DOHH2 (cell line): ENCODE results near the gene TIGD3.

Experiments used
- H3F3A ChIP-seq: fragments of 200-600 bp; sonication (generic), shearing (Covaris generic); 2 replicates; pipeline ENCODE4 v1.6.0; 2016; ENCODE audit warnings: antibody characterized with exemption, mild to moderate bottlenecking; ENCODE audit not compliant: control insufficient read depth, insufficient read depth
- H3K27ac ChIP-seq: fragments of 200-600 bp; sonication (generic); 2 replicates; pipeline ENCODE4 v1.5.1; 2014; ENCODE audit warnings: low read depth, mild to moderate bottlenecking, low read length, moderate library complexity
- H3K27me3 ChIP-seq: fragments of 200-600 bp; sonication (generic); 2 replicates; pipeline ENCODE4 v1.6.1; 2014; ENCODE audit warnings: mild to moderate bottlenecking, low read length, mixed read lengths; ENCODE audit not compliant: control insufficient read depth
- H3K36me3 ChIP-seq: fragments of 200-600 bp; sonication (generic); 2 replicates; pipeline ENCODE4 v1.6.1; 2014; ENCODE audit warnings: mild to moderate bottlenecking, low read length, moderate library complexity, mixed read lengths; ENCODE audit not compliant: control insufficient read depth
- H3K4me1 ChIP-seq: fragments of 200-600 bp; sonication (generic); 2 replicates; pipeline ENCODE4 v1.6.1; 2014; ENCODE audit warnings: mild to moderate bottlenecking, low read length, mixed read lengths; ENCODE audit not compliant: control insufficient read depth
- H3K4me2 ChIP-seq: fragments of 200-600 bp; sonication (generic); 2 replicates; pipeline ENCODE4 v1.6.0; 2014; ENCODE audit warnings: mild to moderate bottlenecking, low read length, moderate library complexity
- H3K4me3 ChIP-seq: fragments of 200-600 bp; sonication (generic); 2 replicates; pipeline ENCODE4 v1.5.1; 2014; ENCODE audit warnings: mild to moderate bottlenecking, low read length, mixed read lengths
- H3K79me2 ChIP-seq: fragments of 200-600 bp; sonication (generic); 2 replicates; pipeline ENCODE4 v1.6.1; 2014; ENCODE audit warnings: mild to moderate bottlenecking, low read length, mixed read lengths; ENCODE audit not compliant: control insufficient read depth
- H3K9me2 ChIP-seq: fragments of 200-600 bp; sonication (generic); replicated peaks from 2 replicates; pipeline ENCODE4 v1.6.1; 2014; ENCODE audit warnings: mild to moderate bottlenecking, low read length, mixed read lengths; ENCODE audit not compliant: control insufficient read depth
- H3K9me3 ChIP-seq: fragments of 200-600 bp; sonication (generic); 2 replicates; pipeline ENCODE4 v1.6.1; 2014; ENCODE audit warnings: antibody characterized with exemption, low read length, mixed read lengths; ENCODE audit not compliant: control insufficient read depth, insufficient read depth
- H4K20me1 ChIP-seq: fragments of 200-600 bp; sonication (generic); 2 replicates; pipeline ENCODE4 v1.6.0; 2014; ENCODE audit warnings: low read depth, mild to moderate bottlenecking, antibody characterized with exemption, low read length, moderate library complexity; ENCODE audit not compliant: control insufficient read depth, insufficient read depth
- CTCF ChIP-seq: fragments of 200-600 bp; sonication (generic); IDR thresholded peaks from one replicate; pipeline ENCODE4 v1.5.1; 2014; ENCODE audit warnings: antibody characterized with exemption, mild to moderate bottlenecking, low read depth, low read length; ENCODE audit not compliant: poor library complexity, severe bottlenecking
- EZH2phosphoT487 ChIP-seq: fragments of 200-600 bp; sonication (generic); IDR thresholded peaks from 2 replicates; pipeline ENCODE4 v1.6.1; 2017; ENCODE audit warnings: borderline replicate concordance, mild to moderate bottlenecking, antibody characterized with exemption, low read length, moderate library complexity, mixed read lengths

TIGD3 gene

GRCh38 chr11:65340226-65340625 is 14.3 kb upstream of the TIGD3 start:
- peaks cover 8% of the 10 kb centered on the region; the same call in 1 of the 2 replicates for H4K20me1 ChIP-seq
- H3K9me2 ChIP-seq, result no peaks in the 10 kb centered on the region
- H3K4me2 ChIP-seq, result no peak overlapping the region
- H3K36me3 ChIP-seq, result peaks cover 80% of the 10 kb centered on the region
- no peaks in the 10 kb centered on the region for H3K9me3 ChIP-seq
- H3F3A ChIP-seq, result no peaks in the 10 kb centered on the region
- peaks cover 52% of the 10 kb centered on the region for H3K79me2 ChIP-seq
- H3K4me3 ChIP-seq, result no peak overlapping the region
- TF ChIP-seq CTCF, result no peak
- TF ChIP-seq EZH2phosphoT487, result no peak
- no peaks in the 10 kb centered on the region for H3K27me3 ChIP-seq
- peaks cover 4% of the 10 kb centered on the region for H3K4me1 ChIP-seq
- H3K27ac ChIP-seq, result no peak overlapping the region

DNA sequence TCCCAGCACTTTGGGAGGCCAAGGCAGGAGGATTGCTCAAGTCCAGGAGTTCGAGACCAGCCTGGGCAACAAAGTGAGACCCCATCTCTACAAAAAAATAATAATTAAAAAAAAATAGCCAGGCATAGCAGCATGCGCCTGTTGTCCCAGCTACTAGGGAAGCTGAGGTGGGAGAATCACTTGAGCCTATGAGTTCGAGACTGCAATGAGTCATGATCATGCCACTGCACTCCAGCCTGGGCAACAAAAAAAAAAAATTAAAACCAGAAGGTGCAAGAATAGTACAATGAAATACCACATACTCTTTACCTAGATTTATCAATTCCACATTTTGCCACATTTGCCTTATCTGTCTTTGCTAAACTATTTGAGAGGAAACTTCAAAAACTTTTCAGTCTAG is 12.7 kb upstream of the TIGD3 start:
- Histone ChIP-seq H3K4me1 (no peaks in the 10 kb centered on the region), H3K27ac (no peak overlapping the region), H3K36me3 (peaks cover 83% of the 10 kb centered on the region), H3K4me2 (no peak overlapping the region), H3K9me2 (no peaks in the 10 kb centered on the region), H3K27me3 (no peaks in the 10 kb centered on the region), H3K9me3 (no peaks in the 10 kb centered on the region), H3K79me2 (peaks cover 36% of the 10 kb centered on the region), H3F3A (no peaks in the 10 kb centered on the region), H4K20me1 (no peaks in the 10 kb centered on the region), H3K4me3 (no peak overlapping the region)
- no peak for TF ChIP-seq CTCF
- TF ChIP-seq EZH2phosphoT487, result no peak

DNA sequence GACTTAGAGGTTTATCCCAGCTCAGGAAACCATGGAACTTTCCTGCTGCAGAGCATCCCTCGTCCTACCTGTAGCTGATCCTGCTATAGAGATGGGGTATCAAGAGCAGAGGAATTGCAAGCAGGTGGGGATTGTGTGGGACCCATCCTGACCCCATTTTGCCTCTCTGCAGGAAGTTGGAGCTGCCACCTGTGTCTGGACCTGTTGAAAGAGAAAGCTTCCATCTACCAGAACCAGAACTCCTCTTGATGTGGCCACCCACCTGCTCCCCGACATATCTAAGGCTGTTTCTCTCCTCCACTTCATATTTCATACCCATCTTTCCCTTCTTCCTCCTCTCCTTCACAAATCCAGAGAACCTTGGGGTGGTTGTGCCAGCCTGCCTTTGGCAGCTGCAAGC is 3.0 kb upstream of the TIGD3 start:
- Histone ChIP-seq H3K9me2 (no peaks in the 10 kb centered on the region), H3K9me3 (no peaks in the 10 kb centered on the region), H4K20me1 (peaks cover 3% of the 10 kb centered on the region; the same call in 1 of the 2 replicates), H3K4me2 (no peak overlapping the region), H3K27me3 (no peaks in the 10 kb centered on the region), H3K4me1 (peaks cover 15% of the 10 kb centered on the region), H3K4me3 (no peak overlapping the region), H3F3A (peaks cover 19% of the 10 kb centered on the region), H3K27ac (no peak overlapping the region), H3K79me2 (no peaks in the 10 kb centered on the region), H3K36me3 (peaks cover 53% of the 10 kb centered on the region)
- no peak for TF ChIP-seq CTCF
- TF ChIP-seq EZH2phosphoT487, result no peak
